Stimulated activated CD4-positive, alpha-beta T cell treated with anti-CD3 and anti-CD28 coated beads, TNF-alpha, amount 100 ng/mL, for 48 hours (primary cell): ENCODE data around the gene LTA4H.

Experiments
- DNase-seq, 3 donors: peaks; one replicate each; pipeline ENCODE4 v3.0.0-alpha.2; 2020; ENCODE audit warnings: low read depth in 3 of 3

The LTA4H gene

DNA sequence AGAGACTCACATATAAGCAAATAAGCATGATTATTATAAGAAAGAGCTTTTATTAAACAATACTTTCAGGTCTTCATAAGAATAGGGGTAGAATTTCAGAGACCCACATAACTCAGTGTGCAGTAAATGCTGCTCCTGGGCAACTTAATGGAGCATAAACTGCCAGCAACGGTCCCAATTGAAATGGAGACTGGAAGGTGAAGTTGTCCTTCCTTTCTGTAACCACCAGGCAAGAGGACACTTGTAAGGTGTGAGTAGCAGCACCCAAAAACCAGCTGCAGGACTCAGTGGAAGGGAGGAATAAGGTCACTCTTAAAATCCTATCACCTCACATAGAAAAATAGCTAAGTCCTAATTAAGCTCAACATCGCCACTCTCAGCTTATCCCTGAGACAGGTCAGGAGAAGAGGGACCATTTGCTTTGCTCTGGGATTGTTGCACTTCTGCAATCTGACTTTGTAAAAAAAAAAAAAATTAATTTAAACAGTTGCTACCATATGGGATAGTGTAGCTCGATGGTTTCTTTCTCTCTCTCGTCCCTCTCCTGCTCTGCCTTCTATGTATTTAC, 22.7 kb upstream of the LTA4H start:
- DNase-seq, result no peak

DNA sequence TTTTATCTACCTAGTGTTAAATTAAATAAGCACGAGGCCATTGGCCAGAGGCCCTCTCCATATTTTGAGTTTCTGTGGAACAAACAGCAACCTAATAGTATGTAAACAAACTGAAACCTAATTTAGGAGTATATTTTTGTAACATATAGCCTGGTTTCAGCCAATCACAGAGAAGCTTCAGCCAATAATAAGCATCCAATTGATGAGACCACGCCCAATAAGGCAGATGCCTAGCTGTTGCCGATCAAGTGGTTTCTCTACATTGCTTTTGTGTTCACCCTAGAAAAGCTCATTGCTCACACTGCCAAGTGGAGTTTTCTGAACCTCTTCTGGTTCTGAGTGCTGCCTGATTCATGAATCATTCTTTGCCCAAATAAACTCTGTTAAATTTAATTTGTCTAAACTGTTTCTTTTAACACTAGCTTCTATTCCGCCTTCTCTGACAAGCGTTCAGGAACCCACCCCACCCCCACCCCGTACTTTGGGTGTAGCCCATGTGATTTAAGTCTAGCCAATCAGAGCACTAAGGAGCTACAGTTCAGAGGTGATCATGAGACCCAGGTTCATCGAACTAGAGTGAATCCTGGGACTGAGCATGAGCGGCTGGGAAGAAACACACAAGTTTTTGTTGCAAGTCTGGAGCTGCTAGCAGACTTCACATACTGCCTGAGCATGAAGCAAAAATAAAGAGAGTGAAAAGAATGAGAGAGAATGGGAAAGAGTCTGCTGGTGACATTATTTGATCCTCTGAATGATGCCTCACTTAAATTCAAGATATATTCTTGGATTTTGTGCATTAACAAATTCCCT, 21.5 kb upstream of the LTA4H start:
- DNase-seq, result no peak

DNA sequence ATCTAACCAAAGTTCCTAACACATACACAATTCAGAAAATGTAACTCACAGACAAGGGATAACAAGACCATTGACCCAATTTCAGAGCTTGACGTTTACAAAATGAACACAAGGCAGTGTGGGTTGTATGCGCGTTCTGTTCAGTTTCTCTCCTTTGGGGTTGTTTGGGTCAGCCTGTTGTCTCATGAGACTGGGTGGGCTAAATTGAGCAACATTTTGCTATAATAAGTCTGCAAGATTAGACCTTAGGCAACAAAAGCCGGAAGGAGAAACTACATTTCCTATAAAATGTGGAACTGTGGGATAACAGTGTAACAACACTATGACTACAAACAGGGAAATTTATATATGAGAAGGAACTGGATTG, 18.8 kb upstream of the LTA4H start:
- no peak for DNase-seq

DNA sequence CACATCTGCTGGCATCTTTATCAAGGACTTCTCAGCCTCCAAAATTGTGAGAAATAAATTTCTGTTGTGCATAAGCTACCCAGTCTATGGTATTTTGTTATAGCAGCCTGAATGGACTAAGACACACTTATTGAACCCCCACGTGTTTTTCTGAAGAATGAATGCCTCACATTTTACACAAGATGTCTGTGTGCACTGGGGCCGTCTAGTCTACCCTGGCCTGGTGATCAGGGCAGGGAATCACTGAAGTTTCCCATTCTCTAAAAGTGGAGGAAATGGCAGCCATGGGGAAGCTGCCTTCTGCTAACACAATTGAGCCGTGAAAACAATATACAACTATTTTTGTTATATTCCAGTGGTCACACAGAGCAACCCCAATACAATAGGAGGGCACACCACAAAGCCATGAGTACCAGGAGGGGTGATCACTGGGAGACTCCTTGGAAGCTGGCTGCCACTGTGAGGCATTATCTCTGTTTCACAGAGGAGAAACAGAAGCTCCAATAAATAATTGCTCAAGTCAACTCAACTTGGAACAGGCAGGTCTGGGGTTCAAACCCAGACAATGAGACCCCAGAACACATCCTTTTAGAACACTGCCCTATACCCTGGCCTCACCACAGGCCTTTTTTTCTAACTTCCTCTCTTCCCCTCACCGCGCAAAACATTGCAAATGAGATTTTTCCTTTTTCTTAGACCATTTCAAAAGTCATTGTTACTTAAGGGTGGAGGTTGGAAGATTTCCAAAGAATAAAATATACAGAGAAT, 18.3 kb upstream of the LTA4H start:
- no peak for DNase-seq

DNA sequence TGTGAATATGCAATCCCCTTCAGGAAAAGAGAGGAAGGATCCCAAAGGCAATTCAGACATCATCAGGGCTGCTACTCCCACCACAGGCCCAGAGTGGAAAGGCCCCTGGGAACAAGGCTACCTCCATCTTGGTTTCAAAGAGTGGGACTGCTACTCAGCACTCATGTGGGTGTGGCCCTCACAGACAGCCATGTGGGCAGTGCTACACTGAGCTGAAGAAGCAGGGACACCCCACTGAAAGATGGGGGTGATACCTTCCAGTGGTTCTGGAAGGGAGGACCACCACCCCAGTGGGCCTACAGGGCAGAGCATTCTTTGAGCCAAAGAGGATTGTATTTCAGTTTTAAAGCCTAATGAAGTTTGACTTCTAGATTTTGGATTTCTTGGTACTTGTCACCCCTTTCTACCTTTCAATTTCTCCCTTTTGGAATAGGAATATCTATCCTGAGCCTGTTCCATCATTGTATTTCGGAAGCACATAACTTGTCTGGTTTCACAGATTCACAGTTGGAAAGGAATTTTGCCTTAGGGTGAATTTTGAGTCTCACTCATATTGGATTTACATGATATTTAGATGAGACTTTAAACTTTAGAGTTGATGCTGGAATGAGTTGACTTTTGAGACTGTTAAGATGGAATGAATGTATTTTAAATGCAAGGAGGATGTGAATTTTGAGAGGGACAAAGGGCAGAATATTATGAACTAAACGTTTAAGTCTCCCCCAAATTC, 16.5 kb upstream of the LTA4H start:
- no peak for DNase-seq

DNA sequence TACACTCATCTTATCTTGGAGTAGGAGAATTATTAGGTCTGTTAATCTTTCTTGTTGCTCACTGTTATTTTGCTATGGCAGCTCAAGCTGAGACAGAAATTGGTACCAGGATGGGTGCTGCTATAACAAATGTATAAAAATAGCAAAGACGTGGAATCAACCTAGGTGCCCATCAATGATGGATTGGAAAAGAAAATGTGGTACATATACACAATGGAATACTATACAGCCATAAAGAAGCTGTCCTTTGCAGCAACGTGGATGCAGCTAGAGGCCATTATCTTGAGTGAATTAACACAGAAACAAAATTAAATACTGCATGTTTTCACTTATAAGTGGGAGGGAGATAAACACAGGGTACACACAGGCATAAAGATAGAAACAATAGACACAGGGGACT, 14.8 kb upstream of the LTA4H start:
- DNase-seq, result no peak

DNA sequence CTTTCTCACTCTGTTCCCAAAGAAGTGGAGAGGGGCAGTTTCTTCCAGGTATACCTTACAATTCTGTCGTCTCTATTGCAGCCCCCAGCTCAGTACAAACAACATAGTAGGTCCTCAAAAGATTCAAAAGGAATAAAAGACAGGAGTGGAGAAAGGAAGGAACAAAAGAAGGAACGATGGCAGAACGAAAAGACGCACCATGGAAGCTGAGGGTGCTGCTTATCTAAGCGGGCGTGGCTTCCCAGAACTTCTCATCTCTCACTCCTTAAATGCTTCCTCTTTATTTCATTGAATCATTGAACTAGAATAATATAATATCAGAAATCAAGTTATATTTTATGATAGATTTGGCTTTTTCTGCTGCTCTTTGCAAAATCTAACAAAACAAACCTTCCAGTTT, 13.7 kb upstream of the LTA4H start:
- DNase-seq, result no peak

DNA sequence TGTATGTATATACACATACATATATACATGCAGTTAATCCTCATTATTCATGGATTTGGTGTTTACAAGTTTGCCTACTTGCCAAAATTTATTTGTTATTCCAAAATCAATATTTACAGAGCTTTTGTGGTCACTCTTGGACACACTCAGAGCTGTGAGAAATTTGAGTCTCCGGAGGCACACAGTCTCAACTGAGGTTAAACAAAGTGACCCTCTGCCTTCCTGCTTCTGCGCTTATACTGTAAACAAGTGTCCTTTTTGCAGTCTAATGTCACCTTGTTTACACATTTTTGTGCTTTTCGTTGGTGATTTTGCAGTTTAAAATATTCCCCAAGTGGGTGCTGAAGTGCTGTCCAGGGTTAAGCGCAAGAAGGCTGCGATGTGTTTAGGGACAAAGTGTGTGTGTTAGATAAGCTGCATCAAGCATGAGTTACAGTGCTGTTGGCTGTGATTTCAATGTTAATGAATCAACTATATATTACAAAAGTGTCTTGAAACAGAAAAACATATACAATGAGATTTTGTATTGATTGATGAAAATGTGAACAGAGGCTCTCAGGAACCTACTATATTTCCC, 13.1 kb upstream of the LTA4H start:
- DNase-seq, result no peak

DNA sequence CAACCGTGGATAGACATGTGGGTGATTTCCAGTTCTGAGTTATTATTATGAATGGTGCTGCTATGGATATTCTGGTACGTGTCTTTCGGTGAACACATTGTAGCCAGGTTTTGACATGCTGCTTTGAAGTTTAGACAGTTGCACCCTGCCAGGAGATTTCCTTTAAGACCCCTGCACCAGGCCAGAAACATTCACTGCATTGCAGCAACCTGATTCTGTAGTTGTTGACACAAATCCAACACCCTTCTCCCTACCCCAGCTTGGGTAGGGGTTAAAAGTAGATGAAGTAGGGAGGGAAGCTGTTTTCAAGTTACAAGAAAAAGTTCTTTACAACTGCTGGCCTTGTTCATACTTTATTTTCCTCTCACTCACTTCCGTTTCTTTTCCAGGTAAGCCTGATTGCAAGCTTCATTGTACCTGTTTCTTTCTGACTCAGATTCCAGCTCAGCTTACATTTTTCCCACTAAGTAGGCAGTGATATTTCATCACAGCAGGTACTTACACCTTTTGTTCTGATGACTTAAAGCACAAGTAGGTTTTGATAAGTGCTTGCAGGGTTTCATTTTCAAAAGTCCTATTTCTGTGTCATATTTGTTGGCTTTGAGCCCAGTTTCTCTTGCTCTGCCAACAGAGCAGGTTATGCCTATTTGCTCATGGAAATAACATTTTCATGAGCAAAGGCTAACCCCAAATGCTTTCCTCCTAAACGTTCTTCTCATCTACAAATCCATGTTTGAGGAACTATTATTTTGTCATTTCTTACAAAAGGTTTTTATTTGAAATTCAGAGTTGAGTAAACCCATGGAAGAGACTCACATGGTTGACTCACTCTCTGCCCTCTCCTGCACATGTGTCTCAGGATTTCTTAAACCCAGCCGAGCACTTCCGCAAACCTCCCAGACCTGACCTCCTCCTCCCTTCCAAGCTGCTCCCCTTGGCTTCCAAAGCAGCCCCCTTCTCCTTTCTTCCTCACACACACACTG, 12.1 kb upstream of the LTA4H start:
- no peak for DNase-seq

DNA sequence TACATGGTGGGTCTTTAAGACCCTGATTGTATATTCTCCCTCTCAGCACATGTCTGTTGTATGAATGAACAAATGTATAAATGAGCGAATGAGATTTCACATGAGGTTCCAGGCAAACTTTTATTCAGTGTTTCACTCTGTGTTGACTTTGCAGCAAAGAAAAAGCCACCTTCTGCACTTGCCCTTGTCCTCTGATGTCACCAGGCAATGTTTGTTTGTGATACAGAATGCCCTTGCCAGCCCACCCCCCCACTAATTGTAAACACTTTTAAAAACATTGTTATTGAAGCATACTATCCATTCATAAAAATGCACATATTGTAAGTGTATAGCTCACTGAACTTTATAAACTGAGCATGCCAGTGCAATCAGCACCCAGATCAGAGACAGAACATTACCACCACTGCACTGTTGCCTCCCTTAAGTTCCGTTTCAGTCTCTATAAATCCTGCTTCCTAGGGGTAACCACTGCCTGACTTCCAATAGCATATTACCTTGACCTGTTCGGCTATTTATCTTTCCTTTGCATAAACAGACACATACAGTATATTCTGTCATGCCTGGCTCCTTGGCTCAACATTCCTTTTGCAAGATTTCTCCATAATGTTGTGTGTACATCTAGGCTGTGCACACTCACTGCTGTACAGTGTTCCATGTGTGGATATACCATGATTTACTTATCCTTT, 11.3 kb upstream of the LTA4H start:
- no peak for DNase-seq

DNA sequence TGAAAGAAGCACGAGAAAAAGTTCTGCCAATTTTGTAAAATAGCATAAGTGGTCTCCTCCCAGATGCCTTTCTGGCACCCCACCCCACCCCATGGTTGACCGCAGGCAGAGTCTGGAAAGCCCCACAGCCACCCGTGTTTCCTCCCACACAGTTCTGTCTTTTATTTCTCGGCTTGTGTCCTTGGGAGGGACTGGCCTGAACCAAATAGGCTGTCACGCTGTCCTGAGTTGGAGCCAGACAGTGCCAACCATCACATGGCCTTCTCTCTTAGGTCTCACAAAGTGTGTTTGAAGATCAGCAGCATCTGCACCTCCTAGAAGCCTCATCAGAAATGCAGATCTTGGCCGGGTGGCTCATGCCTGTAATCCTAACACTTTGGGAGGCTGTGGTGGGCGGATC, 10.2 kb upstream of the LTA4H start:
- no peak for DNase-seq

DNA sequence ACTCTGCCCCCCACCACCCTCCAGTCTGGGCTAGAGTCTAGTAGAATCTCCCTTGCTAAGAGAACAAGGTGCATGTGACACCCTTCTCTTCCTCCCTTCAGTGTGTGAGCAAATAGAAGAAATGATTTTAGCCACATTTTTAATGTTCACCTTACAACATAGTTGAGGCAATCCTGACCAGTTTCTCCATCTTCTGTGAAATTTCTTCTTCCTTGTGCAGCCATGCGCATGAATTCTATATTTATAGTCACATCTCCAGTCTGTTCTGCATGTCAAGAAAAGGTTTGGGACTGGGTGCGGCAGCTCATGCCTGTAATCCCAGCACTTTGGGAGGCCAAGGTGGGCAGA, 9.5 kb upstream of the LTA4H start:
- DNase-seq, result no peak

DNA sequence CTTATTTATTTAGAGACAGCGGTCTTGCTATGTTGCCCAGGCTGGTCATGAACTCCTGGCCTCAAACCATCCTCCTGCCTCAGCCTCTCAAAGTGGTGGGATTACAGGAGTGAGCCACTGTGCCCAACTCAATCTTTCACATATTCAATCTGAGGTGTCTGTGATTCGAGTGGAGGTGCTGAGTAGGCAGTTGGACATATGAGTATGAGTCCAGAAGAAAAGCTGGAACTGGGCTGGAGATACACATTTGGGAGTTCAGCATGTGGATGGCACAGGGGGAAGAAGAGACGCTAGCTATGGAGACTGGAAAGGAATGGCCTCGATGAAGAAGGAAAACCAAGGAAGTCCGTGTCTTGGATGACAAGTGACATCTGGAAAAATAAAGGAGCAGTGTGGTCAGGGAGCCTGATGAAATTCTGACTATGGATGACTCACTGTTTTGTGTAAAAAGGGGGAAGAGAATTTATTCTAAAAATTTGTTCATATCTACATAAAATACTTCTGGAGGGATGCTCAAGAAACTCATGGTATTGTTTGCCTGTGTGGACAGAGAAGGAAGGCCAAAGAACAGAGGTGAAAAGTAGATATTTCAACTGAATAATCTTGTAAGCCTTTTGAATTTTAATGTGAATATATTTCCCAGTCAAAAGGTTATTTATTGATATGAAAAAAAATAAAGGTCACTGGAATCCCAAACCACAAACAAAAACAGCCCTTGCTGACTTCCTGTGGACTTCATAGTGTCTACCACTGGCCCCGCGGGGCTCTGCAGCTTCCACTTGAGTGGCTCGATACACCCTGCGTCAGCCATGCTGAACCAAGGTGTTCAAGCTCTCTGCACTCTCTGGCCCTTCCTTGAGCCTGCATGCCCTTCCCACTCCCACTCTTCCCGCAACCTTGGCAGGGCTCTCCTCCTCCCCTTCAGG, 8.9 kb upstream of the LTA4H start:
- no peak for DNase-seq

DNA sequence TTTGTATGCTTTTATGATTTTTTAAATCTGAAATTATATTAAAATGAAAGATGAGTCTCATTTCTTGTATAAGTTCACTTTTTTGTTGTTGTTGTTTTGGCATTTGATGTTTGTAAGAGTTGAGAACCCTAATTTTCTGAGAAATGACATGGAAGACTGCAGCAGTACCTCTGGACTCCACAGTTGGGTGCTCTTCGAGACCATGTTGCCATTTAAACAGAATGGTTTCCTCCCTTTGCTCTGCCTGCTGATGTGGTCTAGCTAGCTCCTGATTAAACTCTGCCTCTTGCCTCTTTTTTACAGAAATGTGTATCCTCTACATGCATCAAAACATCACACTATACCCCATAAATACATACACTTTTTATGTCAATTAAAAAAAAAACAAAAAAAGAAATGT, 5.8 kb upstream of the LTA4H start:
- no peak for DNase-seq

DNA sequence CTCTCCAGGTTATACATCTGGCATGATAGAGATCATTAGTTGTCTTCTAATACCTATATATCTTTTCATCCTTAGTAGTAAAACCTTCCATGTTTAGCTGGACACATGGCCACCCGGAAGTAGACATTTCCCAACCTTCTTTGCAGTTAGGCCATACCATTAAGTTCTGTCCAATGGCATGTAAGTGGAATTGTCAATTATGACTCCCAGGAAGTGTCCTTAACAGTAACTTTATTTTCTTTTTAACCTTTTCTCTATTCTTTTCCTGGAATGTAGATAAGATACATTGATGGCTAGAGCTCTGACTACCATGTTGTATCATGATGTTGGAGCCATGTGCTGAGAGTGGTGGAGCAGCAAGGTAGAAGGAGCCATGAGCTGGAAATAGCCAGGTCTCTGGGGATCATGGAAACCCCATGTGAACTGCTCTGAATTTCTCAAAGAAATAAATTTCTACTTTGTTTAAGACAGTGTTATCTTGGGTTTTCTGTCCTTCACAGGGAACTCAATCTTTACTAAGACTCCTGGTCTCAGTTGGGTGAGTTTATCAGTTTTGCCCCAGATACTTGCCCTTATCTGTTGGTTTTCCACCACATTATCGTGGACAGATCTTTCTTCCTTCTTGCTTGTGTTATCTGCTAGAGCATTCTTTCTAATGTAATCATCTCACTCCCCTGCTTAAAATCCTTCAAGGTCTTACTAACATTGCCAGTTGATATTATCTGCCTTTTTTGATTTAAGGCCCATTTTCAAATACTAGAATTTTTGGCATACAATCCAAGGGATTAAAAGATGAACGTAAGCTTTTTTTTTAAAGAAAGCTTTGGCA, 5.1 kb upstream of the LTA4H start:
- DNase-seq, result no peak

DNA sequence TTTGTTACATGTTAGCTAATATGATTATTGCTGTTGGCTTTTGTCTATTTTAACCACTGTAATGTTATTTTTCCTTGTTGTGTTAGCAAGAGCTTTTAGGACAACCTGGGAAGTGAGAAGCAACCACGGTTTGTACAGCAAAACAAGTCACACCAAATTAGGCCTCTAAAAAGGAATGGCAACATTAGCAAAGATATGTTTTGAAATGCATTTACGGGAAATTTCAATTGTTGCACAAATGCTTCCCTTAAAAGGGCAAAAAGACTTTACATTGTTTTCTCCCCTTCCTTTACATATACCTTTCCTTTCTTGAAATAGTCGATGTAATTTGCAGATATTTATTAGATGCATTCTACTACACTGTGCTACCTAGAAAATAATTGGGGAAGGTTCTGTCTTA, 4.1 kb upstream of the LTA4H start:
- no peak for DNase-seq

DNA sequence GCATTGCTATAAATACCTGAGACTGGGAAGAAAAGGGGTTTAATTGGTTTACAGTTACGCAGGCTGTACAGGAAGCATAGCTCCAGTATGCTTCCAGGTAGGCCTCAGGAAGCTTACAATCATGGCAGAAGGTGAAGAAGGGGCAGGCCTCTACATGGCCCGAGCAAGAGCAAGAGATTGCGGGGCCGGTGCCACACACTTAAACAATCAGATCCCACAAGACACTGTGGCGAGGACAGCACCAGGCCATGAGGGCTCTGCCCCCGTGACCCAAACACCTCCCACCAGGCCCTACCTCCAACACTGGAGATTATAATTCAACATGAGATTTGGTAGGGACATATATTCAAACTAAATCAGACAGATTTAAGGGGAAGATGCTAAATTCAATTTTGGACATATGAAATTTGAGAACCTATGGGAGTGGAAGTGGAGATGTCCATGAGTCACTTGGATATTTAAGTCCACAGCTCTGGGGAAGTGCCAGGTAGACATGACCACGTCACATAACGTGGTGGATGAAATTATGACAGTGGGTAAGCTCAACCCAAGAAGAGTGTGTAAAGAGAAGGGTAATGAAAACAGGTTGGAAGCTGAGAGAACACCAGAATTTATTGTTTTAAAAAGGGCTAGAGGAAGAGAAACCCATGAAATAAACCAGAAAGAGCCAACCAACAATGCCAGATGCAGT, 1.5 kb upstream of the LTA4H start:
- no peak for DNase-seq
